Measurements from ENCODE around the gene RRAD.

The RRAD gene

GRCh38 chr16:66895689-66895979 is 29.7 kb downstream of the RRAD start:
- DNase-seq (ENCODE audit: low spot score), result no peak
- in situ Hi-C loops (cut with MboI; ENCODE audit: low pct_unique_long_range_greater_than_20kb, low sequenced_read_pairs, unreplicated experiment), result no loop called here
- no peak for TF ChIP-seq CTCF (IDR thresholded peaks at IDR 0.05; ENCODE audit: extremely low read depth, insufficient read depth, missing control alignments)

- peak; percentile 75 for DNase-seq (ENCODE audit: low spot score)
- in situ Hi-C loops (cut with MboI; ENCODE audit: low pct_unique_long_range_greater_than_20kb, low sequenced_read_pairs, unreplicated experiment), result no loop called here
- peak; percentile 94 for TF ChIP-seq CTCF (IDR thresholded peaks at IDR 0.05; ENCODE audit: extremely low read depth, insufficient read depth, missing control alignments)
Measured at GRCh38 chr16:66894948-66895688, 30.2 kb downstream of the RRAD start.

- in situ Hi-C loops (cut with MboI; ENCODE audit: low pct_unique_long_range_greater_than_20kb, low sequenced_read_pairs, unreplicated experiment), result no loop called here
- TF ChIP-seq CTCF (IDR thresholded peaks at IDR 0.05; ENCODE audit: extremely low read depth, insufficient read depth, missing control alignments), result no peak
- no peak for DNase-seq (ENCODE audit: low spot score)
Measured at GRCh38 chr16:66894055-66894454, 31.3 kb downstream of the RRAD start.

- DNase-seq (ENCODE audit: low spot score), result no peak
- no peak for TF ChIP-seq CTCF (IDR thresholded peaks at IDR 0.05; ENCODE audit: extremely low read depth, insufficient read depth, missing control alignments)
- in situ Hi-C loops (cut with MboI; ENCODE audit: low pct_unique_long_range_greater_than_20kb, low sequenced_read_pairs, unreplicated experiment), result no loop called here
Measured at GRCh38 chr16:66891797-66892196, 33.5 kb downstream of the RRAD start.

- no peak for TF ChIP-seq CTCF (IDR thresholded peaks at IDR 0.05; ENCODE audit: extremely low read depth, insufficient read depth, missing control alignments)
- in situ Hi-C loops (cut with MboI; ENCODE audit: low pct_unique_long_range_greater_than_20kb, low sequenced_read_pairs, unreplicated experiment), result no loop called here
- no peak for DNase-seq (ENCODE audit: low spot score)
Measured at GRCh38 chr16:66891360-66891759, 34.0 kb downstream of the RRAD start.

- TF ChIP-seq CTCF (IDR thresholded peaks at IDR 0.05; ENCODE audit: extremely low read depth, insufficient read depth, missing control alignments), result no peak
- DNase-seq (ENCODE audit: low spot score), result no peak
- in situ Hi-C loops (cut with MboI; ENCODE audit: low pct_unique_long_range_greater_than_20kb, low sequenced_read_pairs, unreplicated experiment), result no loop called here
Measured at GRCh38 chr16:66890799-66891198, 34.5 kb downstream of the RRAD start.
